ENCODE results near the gene KRCC1. TPM values are rescaled to one million over a fixed set of nuclear protein-coding genes. Genes with fewer than 3 reads are reported as not detected.

The KRCC1 gene
- polyA plus RNA-seq, 4 donors = 35.1 to 63.1 (median 39.6) TPM

DNA sequence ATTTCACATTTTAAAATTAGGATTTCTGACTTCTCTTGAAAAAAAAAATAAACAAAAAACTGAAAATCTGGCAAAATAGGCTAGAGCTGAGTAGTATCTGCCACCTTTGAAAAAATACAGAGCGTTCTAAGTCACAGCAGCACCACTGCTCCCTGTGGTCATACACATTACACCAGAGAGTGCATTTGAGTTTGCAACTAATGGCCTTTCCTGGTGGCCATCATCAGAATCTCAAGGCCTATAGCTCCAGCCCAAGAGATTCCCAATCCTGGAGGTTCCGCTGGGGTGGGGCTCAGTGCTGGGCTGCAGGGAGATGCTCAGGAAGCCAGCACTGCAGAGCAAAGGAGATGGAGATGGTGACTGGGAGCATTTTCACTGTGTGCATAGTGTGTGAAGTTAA, 29.5 kb upstream of the KRCC1 start:
- DNase-seq (no peak), FAIRE-seq (no peak)
- WGBS, 3 donors = 94 to 100% (median 99%) methylated on average over 2 of the region's 2 CpGs
- H3K9me3 ChIP-seq (ENCODE audit: control insufficient read depth in 2 of 2, insufficient read depth in 1 of 2, low read depth in 1 of 2, low read length in 1 of 2) = no peaks in the 10 kb centered on the region
- H3K36me3 ChIP-seq (ENCODE audit: control insufficient read depth in 3 of 3, insufficient read depth in 2 of 3, low read depth in 1 of 3, low read length in 3 of 3) = no peaks in the 10 kb centered on the region
- H3K27me3 ChIP-seq (ENCODE audit: control insufficient read depth in 3 of 3, insufficient read depth in 3 of 3, low read length in 3 of 3) = no peaks in the 10 kb centered on the region
- H3K27ac ChIP-seq (ENCODE audit: low read depth in 1 of 3, low read length in 2 of 3) = no peak overlapping the region
- H3K4me1 ChIP-seq (ENCODE audit: control insufficient read depth in 3 of 3, insufficient read depth in 2 of 3, low read depth in 1 of 3, low read length in 2 of 3) = no peaks in the 10 kb centered on the region
- no peak overlapping the region for H3K4me3 ChIP-seq (ENCODE audit: low read depth in 1 of 3, low read length in 3 of 3)

DNA sequence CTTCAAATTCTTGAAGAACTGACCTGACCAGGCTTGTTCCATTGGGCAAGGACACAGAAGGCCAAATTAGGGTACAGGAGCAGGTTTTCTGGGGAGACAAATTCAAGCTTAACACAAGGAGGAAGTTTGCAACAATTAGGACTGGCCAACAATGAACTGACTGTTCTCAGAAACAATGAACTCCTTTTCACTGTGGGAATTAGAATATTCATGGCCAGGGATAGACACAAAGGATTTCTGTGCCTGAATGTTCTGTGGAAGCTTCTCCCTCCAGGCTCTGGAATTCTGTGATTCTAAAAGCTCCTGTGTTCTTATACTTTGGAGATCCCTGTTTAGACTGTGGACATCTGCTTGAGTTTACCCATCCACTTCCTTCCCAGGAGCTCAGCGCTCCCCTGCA, 27.2 kb upstream of the KRCC1 start:
- whole genome bisulfite sequencing, 3 donors = 70 to 100% (median 87%) methylated on average over 1 of the region's 1 CpG
- H3K36me3 ChIP-seq (ENCODE audit: control insufficient read depth in 3 of 3, insufficient read depth in 2 of 3, low read depth in 1 of 3, low read length in 3 of 3) = no peaks in the 10 kb centered on the region
- no peaks in the 10 kb centered on the region for H3K9me3 ChIP-seq (ENCODE audit: control insufficient read depth in 2 of 2, insufficient read depth in 1 of 2, low read depth in 1 of 2, low read length in 1 of 2)
- no peak overlapping the region for H3K4me3 ChIP-seq (ENCODE audit: low read depth in 1 of 3, low read length in 3 of 3)
- H3K27me3 ChIP-seq (ENCODE audit: control insufficient read depth in 3 of 3, insufficient read depth in 3 of 3, low read length in 3 of 3) = no peaks in the 10 kb centered on the region
- no peaks in the 10 kb centered on the region for H3K4me1 ChIP-seq (ENCODE audit: control insufficient read depth in 3 of 3, insufficient read depth in 2 of 3, low read depth in 1 of 3, low read length in 2 of 3)
- DNase-seq (no peak), FAIRE-seq (no peak)
- no peak overlapping the region for H3K27ac ChIP-seq (ENCODE audit: low read depth in 1 of 3, low read length in 2 of 3)

DNA sequence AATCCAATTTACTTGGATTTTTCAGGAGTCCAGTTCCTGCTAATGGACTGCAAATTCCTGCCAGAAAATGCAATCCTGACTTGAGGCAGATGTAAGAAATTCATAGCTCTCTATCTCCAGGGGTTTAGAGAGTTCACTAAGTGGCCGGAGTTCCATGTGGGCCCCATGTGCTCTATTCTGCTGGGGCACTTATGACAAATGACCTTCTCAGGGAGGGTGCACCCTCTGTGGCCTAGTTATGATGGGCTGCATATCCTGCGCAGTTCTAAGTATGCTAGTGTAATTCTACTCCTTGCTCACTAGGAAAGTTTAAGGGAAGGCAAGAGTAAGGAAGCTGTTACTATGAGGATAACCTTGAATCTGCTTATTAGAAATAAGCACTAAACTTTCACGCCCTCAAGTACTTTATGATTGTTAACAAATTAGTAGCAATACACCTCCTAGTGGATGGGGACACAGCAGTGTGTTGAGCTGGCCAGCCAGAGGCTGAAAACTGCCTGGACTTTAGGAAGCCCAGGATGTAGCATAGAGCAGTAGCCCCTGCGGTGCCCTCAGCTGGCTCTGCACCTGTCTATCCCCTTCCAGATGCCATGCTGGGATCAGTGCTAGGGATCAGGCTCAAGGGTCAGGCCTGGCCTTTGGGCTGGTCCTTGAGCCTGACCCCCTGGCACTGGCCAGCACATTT, 26.5 kb upstream of the KRCC1 start:
- H3K9me3 ChIP-seq (ENCODE audit: control insufficient read depth in 2 of 2, insufficient read depth in 1 of 2, low read depth in 1 of 2, low read length in 1 of 2) = no peaks in the 10 kb centered on the region

DNA sequence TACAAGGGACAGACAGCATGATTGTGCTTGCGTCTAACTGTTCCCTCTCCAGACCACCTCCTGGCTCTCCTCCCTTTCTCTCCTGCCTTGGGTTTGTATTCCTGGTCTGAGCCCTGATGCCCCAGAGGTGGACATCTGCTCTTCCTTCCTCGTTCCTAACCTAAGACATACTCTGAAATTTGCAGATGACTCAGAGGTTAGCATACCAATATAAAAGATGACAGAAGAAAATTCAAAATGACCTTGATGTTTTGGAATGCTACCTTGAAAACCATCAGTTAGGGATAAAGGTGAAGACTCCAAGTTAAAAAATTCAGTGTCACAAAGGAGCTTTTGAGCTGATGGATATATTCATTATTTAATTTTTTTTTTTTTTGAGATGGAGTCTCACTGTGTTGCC, 25.0 kb upstream of the KRCC1 start:
- no peak overlapping the region for H3K4me3 ChIP-seq (ENCODE audit: low read depth in 1 of 3, low read length in 3 of 3)
- DNase-seq (no peak), FAIRE-seq (no peak)
- no peaks in the 10 kb centered on the region for H3K36me3 ChIP-seq (ENCODE audit: control insufficient read depth in 3 of 3, insufficient read depth in 2 of 3, low read depth in 1 of 3, low read length in 3 of 3)
- no peaks in the 10 kb centered on the region for H3K4me1 ChIP-seq (ENCODE audit: control insufficient read depth in 3 of 3, insufficient read depth in 2 of 3, low read depth in 1 of 3, low read length in 2 of 3)
- no peaks in the 10 kb centered on the region for H3K27me3 ChIP-seq (ENCODE audit: control insufficient read depth in 3 of 3, insufficient read depth in 3 of 3, low read length in 3 of 3)
- H3K9me3 ChIP-seq (ENCODE audit: control insufficient read depth in 2 of 2, insufficient read depth in 1 of 2, low read depth in 1 of 2, low read length in 1 of 2) = no peaks in the 10 kb centered on the region
- 80 to 88% (median 87%) methylated on average over 2 of the region's 2 CpGs for WGBS, 3 donors
- no peak overlapping the region for H3K27ac ChIP-seq (ENCODE audit: low read depth in 1 of 3, low read length in 2 of 3)

More for the DNA sequence above, 26.5 kb upstream of the KRCC1 start:
- Histone ChIP-seq H3K4me1 (ENCODE audit: control insufficient read depth in 3 of 3, insufficient read depth in 2 of 3, low read depth in 1 of 3, low read length in 2 of 3) (no peaks in the 10 kb centered on the region), H3K27ac (ENCODE audit: low read depth in 1 of 3, low read length in 2 of 3) (no peak overlapping the region), H3K36me3 (ENCODE audit: control insufficient read depth in 3 of 3, insufficient read depth in 2 of 3, low read depth in 1 of 3, low read length in 3 of 3) (no peaks in the 10 kb centered on the region), H3K27me3 (ENCODE audit: control insufficient read depth in 3 of 3, insufficient read depth in 3 of 3, low read length in 3 of 3) (no peaks in the 10 kb centered on the region), H3K4me3 (ENCODE audit: low read depth in 1 of 3, low read length in 3 of 3) (no peak overlapping the region)
- FAIRE-seq (no peak), DNase-seq (no peak)
- WGBS, 3 donors = 65 to 90% (median 85%) methylated on average over 4 of the region's 4 CpGs

DNA sequence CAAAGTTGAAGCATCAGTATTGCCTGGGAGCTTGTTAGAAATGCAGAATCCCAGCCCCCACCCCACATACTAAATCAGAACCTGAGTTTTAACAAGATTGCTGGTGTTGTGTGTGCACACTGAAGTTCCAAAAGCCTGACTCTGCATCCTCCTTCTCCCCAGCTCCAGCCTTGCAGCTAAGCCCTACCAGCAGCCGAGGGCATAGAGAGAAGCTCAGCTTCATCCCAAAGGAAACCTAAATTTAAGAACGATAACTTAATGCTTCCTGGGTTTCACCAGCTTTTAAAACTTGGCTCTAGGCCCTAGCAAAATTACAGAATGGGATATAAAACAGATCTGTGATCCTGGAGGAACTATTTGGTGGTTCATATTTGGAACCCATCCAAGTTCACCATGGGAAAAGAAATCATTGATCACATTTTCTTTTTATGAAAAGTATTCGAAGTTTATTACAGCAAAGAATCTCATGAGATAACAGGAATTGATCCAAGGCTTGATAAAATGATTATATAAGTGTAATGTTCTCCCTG, 23.1 kb upstream of the KRCC1 start:
- Histone ChIP-seq H3K9me3 (ENCODE audit: control insufficient read depth in 2 of 2, insufficient read depth in 1 of 2, low read depth in 1 of 2, low read length in 1 of 2) (peaks cover 0 to 5% of the 10 kb centered on the region in 2 donors), H3K4me3 (ENCODE audit: low read depth in 1 of 3, low read length in 3 of 3) (no peak overlapping the region), H3K27ac (ENCODE audit: low read depth in 1 of 3, low read length in 2 of 3) (no peak overlapping the region), H3K27me3 (ENCODE audit: control insufficient read depth in 3 of 3, insufficient read depth in 3 of 3, low read length in 3 of 3) (no peaks in the 10 kb centered on the region), H3K4me1 (ENCODE audit: control insufficient read depth in 3 of 3, insufficient read depth in 2 of 3, low read depth in 1 of 3, low read length in 2 of 3) (no peaks in the 10 kb centered on the region), H3K36me3 (ENCODE audit: control insufficient read depth in 3 of 3, insufficient read depth in 2 of 3, low read depth in 1 of 3, low read length in 3 of 3) (no peaks in the 10 kb centered on the region)
- DNase-seq (no peak), FAIRE-seq (no peak)
- WGBS, 3 donors = 32 to 50% (median 34%) methylated on average over 3 of the region's 3 CpGs

DNA sequence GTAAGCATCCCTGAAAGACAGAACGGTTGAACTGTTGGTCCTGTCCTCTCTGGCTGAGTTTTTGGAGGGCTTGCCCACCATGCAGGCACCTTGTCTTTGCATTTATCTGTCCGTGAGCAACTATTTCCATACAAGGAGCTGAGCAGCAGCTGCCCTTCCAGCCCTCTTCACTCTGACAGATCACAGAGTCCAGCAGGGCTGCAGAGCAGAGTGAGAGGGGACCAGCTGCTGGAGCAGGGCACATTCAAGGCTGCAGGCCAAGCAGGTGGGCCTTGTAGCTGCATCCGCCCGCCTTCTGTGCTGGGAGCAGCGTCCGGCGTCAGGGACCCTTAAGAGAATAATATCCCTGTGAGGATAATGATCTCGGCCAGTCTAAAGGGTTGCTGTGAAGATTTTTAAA, 21.5 kb upstream of the KRCC1 start:
- whole genome bisulfite sequencing, 3 donors = 82 to 85% (median 84%) methylated on average over 8 of the region's 8 CpGs
- Histone ChIP-seq H3K9me3 (ENCODE audit: control insufficient read depth in 2 of 2, insufficient read depth in 1 of 2, low read depth in 1 of 2, low read length in 1 of 2) (peaks cover 0 to 5% of the 10 kb centered on the region in 2 donors), H3K36me3 (ENCODE audit: control insufficient read depth in 3 of 3, insufficient read depth in 2 of 3, low read depth in 1 of 3, low read length in 3 of 3) (no peaks in the 10 kb centered on the region), H3K27ac (ENCODE audit: low read depth in 1 of 3, low read length in 2 of 3) (no peak overlapping the region), H3K4me1 (ENCODE audit: control insufficient read depth in 3 of 3, insufficient read depth in 2 of 3, low read depth in 1 of 3, low read length in 2 of 3) (no peaks in the 10 kb centered on the region), H3K27me3 (ENCODE audit: control insufficient read depth in 3 of 3, insufficient read depth in 3 of 3, low read length in 3 of 3) (no peaks in the 10 kb centered on the region), H3K4me3 (ENCODE audit: low read depth in 1 of 3, low read length in 3 of 3) (no peak overlapping the region)
- no peak for DNase-seq
- no peak for FAIRE-seq

DNA sequence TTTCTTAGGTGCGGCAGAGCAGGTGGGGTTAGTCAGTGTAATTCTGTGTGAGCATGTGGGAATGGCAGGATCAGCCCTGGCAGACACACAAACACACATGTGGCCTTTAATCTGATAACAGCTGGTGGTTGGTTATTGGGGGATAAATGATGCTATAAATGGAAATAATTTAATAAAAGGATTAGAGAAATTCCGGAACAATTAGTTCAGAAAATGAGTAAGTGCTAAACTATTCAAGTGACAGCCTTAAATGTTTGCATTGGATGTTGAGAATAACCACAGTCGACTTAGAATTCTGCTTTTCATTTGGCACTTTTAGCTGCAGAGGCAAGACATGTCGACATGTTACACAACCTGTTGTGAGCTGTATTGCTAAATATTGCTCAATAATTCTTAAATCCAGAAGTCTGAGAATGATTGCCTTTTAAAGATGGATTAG, 19.3 kb upstream of the KRCC1 start:
- H3K36me3 ChIP-seq (ENCODE audit: control insufficient read depth in 3 of 3, insufficient read depth in 2 of 3, low read depth in 1 of 3, low read length in 3 of 3) = no peaks in the 10 kb centered on the region
- no peak overlapping the region for H3K27ac ChIP-seq (ENCODE audit: low read depth in 1 of 3, low read length in 2 of 3)
- H3K4me1 ChIP-seq (ENCODE audit: control insufficient read depth in 3 of 3, insufficient read depth in 2 of 3, low read depth in 1 of 3, low read length in 2 of 3) = no peaks in the 10 kb centered on the region
- no peaks in the 10 kb centered on the region for H3K27me3 ChIP-seq (ENCODE audit: control insufficient read depth in 3 of 3, insufficient read depth in 3 of 3, low read length in 3 of 3)
- no peak for FAIRE-seq
- 53 to 75% (median 65%) methylated on average over 4 of the region's 4 CpGs for WGBS, 3 donors
- peaks cover 0 to 5% of the 10 kb centered on the region in 2 donors for H3K9me3 ChIP-seq (ENCODE audit: control insufficient read depth in 2 of 2, insufficient read depth in 1 of 2, low read depth in 1 of 2, low read length in 1 of 2)
- no peak for DNase-seq
- no peak overlapping the region for H3K4me3 ChIP-seq (ENCODE audit: low read depth in 1 of 3, low read length in 3 of 3)

DNA sequence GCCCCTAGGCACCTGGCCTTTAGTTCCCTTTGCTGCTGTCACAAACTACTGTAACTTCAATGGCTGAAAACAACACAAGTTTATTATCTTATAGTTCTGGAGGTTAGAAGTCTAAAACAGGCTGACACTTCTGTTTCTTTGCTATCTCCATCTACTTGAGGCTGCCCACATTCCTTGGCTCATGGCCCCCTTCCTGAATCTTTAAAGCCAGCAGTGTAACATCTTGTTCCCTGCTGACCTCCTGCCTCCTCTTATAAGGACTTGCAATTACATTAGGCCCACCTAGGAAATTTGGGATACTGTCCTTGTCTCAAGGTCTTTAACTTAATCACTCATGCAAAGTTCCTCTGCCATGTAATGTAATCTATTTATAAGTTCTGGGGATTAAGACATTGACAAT, 18.6 kb upstream of the KRCC1 start:
- DNase-seq (no peak), FAIRE-seq (no peak)
- H3K9me3 ChIP-seq (ENCODE audit: control insufficient read depth in 2 of 2, insufficient read depth in 1 of 2, low read depth in 1 of 2, low read length in 1 of 2) = peaks cover 0 to 5% of the 10 kb centered on the region in 2 donors
- H3K27ac ChIP-seq (ENCODE audit: low read depth in 1 of 3, low read length in 2 of 3) = no peak overlapping the region
- no peak overlapping the region for H3K4me3 ChIP-seq (ENCODE audit: low read depth in 1 of 3, low read length in 3 of 3)
- H3K4me1 ChIP-seq (ENCODE audit: control insufficient read depth in 3 of 3, insufficient read depth in 2 of 3, low read depth in 1 of 3, low read length in 2 of 3) = no peaks in the 10 kb centered on the region
- no peaks in the 10 kb centered on the region for H3K27me3 ChIP-seq (ENCODE audit: control insufficient read depth in 3 of 3, insufficient read depth in 3 of 3, low read length in 3 of 3)
- H3K36me3 ChIP-seq (ENCODE audit: control insufficient read depth in 3 of 3, insufficient read depth in 2 of 3, low read depth in 1 of 3, low read length in 3 of 3) = no peaks in the 10 kb centered on the region

DNA sequence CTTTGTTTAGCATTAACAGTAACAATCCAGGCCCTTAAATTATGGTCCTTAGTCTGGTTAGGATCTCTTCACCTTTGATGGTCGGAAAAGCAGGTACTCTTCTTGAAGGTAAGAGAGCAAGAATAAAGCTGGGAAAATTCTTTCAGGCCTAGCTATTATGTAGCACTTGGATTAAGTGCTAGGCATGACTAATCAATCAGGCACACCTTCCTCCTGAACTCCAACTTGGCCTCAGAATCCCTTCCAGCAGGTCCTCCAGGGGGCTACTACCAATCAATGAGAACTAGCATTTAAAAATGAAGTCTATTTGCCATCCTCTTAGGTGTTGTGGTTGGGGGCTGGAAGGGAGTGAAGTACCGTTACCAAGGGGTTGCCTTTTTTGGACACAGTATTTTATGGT, 15.8 kb upstream of the KRCC1 start:
- H3K27ac ChIP-seq (ENCODE audit: low read depth in 1 of 3, low read length in 2 of 3) = no peak overlapping the region

More for the DNA sequence above, 15.8 kb upstream of the KRCC1 start:
- no peaks in the 10 kb centered on the region for H3K36me3 ChIP-seq (ENCODE audit: control insufficient read depth in 3 of 3, insufficient read depth in 2 of 3, low read depth in 1 of 3, low read length in 3 of 3)
- no peaks in the 10 kb centered on the region for H3K27me3 ChIP-seq (ENCODE audit: control insufficient read depth in 3 of 3, insufficient read depth in 3 of 3, low read length in 3 of 3)
- H3K4me1 ChIP-seq (ENCODE audit: control insufficient read depth in 3 of 3, insufficient read depth in 2 of 3, low read depth in 1 of 3, low read length in 2 of 3) = no peaks in the 10 kb centered on the region
- FAIRE-seq (no peak), DNase-seq (no peak)
- 87 to 92% (median 89%) methylated on average over 2 of the region's 2 CpGs for WGBS, 3 donors
- no peak overlapping the region for H3K4me3 ChIP-seq (ENCODE audit: low read depth in 1 of 3, low read length in 3 of 3)
- peaks cover 0 to 5% of the 10 kb centered on the region in 2 donors for H3K9me3 ChIP-seq (ENCODE audit: control insufficient read depth in 2 of 2, insufficient read depth in 1 of 2, low read depth in 1 of 2, low read length in 1 of 2)

Data from small intestine (tissue), 7 donors.